ENCODE data around the gene NT5C2. TPM values are rescaled to one million over a fixed set of nuclear protein-coding genes. Genes with fewer than 3 reads are reported as not detected.
"Not testable (repeated sequence)": the region's sequence is repeated elsewhere in the genome, so short reads cannot be mapped to it uniquely, and the experiment has no call there.

The NT5C2 gene
- polyA plus RNA-seq, 5 donors = 95.8 to 184 (median 164) TPM

DNA sequence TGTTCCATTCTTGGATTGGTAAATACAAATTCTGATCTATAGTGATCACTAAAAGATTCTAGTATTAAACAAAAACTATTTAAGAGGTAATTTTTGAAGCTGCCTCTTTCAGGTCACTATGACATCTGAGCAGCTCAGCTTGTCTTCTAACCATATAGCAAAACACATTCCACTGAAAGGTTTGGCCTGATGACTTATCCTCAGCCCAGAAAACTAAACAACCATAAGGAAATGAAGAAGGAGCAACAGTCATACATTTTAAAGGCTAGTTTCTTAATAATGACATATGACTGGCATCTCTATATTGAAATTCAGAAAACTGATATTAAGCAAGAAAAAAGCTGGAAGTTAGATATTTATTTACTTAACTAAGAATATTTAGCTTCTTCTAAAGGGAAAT lies 24.6 kb downstream of the NT5C2 start:
- no peak for DNase-seq

DNA sequence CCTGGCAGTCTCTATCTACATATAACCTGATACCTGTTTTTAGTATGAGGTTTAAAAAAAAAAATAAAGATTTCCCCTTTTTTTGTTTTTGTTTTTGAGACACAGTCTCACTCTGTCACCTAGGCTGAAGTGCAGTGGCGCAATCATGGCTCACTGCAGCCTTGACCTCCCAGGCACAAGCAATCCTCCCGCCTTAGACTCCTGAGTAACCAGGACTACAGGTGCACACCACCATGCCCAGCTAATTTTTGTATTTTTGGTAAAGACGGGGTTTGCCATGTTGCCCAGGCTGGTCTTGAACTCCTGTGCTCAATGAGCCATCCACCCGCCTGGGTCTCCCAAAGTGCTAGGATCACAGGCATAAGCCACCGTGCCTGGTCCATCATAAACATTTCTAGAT lies 25.5 kb downstream of the NT5C2 start:
- not testable (repeated sequence) for DNase-seq

DNA sequence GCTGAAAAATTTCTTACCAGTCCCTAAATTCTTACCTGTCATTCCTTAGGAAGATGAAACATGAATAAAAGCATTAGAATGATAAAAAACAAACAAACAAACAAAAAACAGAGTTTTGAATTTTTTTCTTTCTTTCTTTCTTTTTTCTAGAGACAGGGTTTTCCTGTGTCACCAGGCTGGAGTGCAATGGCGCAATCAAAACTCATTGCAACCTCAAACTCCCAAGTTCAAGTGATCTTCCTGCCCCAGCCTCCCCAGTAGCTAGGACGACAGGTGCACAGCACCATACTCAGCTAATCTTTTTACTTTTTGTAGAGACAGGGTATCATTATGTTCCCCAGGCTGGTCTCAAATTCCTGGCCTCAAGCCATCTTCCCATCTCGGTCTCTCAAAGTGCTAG lies 26.5 kb downstream of the NT5C2 start:
- no peak for DNase-seq

DNA sequence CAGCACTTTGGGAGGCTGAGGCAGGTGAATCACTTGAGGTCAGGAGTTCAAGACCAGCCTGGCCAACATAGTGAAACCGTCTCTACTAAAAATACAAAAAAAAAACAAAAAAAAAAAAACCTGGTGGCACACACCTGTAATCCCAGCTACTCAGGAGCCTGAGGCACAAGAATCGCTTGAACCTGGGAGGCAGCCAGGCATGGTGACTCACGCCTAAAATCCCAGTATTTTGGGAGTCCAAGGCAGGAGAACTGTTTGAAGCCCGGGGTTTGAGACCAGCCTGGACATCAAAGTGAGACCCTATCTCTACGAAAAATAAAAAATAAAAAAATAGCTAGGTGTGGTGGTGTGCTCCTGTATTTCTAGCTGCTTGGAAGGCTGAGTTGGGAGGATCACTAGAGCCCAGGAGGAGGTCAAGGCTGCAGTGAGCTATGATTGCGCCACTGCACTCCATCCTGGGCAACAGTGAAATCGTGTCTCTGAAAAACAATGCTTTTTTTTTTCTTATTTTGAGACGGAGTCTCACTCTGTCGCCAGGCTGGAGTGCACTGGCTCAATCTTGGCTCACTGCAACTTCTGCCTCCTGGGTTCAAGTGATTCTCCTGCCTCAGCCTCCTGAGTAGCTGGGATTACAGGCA lies 29.2 kb downstream of the NT5C2 start:
- DNase-seq = not testable (repeated sequence)

DNA sequence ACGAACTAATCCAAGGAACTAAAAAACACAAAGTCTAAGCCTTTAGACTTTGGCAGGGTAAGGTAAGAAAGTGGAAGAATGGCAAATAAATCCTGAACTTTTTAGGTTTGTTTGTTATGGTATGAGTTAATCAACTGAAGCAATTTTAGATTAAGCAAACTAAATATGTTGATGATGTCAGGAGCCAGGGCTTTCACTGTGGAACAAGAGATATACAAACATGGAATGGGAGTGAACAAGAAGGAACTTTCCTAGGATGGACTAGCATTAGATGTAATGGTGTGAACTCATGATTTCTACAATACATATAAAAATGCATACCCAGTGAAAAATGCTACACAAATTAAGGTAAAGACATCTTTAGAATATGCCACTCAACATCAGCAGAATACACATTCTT lies 35.8 kb downstream of the NT5C2 start:
- no peak for DNase-seq

DNA sequence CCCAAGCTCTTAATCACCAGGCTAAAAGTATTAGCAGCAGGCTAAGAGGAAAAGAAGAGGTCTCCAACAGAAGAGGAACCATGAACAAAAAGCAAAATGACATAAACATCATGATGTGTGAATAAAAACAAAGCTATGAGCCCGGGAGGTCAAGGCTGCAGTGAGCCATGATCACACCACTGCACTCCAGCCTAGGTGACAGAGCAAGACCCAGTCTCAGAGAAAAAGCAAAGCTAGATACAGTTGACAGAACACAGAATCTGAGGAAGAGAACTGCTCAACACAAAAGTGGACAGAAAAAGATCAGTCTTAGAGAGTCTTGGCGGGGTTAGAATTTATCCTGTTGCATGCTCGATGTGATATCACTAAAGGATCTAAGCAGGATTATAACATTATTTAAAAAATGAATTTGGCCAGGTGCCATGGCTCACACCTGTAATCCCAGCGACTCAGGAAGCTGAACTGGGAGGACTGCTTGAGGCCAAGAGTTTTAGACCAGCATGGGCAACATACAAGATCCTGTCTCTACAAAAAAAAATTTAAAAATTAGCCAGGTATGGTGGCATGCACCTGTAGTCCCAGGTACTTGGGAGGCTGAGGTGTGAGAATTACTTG lies 37.5 kb downstream of the NT5C2 start:
- DNase-seq = no peak

DNA sequence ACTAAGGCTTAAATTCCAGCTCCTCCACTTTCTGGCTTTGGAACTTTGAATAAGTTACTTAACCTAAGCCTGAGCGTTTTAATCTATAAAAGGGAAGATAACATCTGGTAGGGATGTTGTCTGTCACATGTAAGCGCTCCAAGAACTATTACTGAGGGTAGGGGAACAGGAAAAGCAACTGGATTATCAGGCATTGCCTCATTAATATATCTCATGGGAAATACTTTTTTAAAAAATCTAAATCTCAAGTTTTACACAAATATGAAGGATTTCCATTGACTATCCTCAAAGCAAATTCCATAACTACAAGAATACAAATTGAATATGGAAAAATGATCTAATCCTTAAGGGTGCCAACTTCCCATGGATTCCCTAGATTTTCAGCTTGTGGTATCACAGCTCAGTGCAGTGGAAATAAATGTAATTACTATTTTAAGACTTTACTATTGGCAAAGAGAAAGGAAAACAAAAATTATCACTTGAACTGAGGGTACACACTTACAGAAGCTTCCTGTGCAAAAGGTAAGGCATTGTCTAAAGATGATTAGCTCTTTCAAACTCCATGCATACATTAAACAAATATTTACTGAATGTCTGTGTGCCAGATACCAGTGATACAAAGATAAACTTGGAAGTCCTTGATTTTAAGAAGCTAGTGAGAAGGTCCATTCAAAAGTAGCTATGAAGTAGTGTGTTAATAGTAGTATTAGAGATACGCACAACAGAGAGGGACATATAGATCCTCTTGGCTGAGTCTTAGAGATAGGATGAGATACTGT lies 38.4 kb downstream of the NT5C2 start:
- peak in 1 of 2 donors; percentile 32 for DNase-seq

DNA sequence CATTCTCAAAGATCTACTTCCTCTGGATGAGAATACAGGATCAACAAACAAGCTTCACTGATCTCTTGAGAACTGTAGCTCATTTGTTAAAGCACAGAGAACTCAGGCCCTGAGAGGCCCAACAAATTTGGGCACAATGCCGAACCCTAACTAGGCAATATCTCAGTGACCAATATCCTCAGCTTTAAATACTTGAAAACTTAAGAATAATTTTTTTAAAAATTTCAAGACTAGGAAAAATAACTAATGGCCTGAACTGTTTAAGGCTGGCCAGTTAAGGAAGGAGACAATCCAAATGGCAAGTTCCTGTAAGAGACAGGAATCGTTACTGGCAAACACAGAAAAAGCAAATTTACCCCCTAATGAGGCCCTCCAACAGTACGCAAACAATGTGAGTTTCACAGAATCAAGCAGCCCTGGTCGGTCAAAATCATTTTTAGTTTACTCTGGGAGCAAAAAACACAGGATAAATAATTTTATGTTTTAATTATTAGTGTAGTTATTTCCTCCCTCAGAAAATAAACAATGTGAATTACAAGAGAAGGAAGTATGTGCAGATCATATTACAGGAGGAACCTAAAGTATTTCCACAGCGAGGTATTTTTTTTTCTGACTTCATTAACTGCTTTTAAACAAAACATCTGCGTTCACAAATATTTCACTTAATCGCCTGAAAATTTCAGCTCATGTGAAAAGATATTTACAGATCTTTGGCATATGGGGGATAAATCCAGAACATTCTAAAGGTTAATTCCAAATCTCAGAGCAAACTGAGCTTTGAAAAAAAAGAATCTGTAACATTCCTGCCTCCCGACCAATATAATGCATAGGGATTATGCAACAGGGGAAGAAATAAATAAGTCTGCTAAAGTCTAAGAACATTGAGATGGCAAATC lies 39.5 kb downstream of the NT5C2 start:
- DNase-seq = peak; percentile 73

DNA sequence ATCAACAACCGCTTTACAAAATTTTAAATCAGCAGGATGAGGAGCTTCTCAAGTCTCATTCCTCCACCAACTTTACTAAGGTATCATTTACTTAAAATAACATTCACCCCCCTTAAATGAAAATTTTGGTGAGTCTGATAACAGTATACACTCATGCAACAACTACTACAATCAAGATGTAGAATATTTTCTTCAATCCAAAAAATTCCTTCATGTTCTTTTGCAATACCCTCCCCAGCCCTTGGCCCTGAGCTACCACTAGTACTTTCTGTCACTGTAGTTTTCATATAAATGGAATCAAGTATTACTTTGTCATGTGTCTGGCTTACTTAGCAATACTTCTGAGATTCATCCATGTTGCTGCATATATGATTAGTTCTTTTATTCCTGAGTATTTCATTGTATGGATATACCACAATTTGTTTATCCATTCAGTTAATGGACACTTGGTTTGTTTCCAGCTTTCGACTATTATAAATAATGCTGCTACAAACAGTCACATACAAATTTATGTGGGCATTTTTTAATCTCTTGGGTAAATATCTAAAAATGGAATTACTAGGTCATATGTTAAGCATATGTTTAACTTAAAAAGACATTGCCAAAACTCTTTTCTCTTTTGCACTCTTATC lies 43.0 kb downstream of the NT5C2 start:
- no peak for DNase-seq

DNA sequence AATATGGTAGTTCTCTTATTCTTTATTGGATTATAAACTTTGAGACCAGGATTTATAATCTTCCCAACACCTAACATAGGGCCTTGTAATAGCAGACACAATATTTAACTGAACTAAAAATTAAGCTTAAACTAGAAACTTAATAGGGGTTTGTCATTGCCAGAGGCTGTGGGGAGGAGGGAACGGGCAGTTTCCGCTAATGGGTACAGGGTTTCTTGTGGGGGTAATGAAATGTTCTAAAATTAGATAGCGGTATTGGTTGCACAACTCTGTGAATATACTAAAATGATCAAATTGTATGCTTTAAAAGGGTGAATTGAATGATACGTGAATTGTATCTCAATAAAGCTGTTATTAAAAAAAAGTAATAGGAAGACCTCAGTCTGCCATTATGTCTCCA lies 45.4 kb downstream of the NT5C2 start:
- no peak for DNase-seq

DNA sequence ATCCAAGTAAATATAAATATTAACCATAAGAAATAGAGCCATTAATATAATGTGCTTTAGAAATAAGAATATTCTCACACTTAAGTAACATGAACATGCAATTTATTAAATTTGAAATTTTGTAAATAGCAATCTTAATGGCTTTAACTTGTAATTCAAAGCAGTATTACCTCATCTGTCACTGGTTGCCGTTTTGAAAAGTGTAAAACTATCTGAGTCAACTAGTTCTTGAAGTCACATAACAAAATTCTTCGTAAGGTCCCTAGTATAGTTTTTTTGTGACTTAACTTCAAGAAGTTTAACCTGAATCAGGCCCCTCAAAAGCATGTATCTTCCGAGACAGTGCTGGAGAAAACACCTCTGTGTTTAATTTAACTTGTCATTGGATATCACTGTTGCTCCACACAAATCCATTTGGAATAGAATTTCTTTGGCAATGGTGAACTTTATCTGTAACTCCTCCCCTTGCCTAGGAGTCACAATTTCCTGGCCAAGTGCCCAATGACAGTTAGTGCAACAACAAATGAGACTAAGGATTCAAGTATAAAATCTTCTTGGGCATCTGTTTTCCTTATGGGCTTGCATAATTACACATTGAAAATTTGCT lies 47.1 kb downstream of the NT5C2 start:
- peak; percentile 71 to 80 for DNase-seq

DNA sequence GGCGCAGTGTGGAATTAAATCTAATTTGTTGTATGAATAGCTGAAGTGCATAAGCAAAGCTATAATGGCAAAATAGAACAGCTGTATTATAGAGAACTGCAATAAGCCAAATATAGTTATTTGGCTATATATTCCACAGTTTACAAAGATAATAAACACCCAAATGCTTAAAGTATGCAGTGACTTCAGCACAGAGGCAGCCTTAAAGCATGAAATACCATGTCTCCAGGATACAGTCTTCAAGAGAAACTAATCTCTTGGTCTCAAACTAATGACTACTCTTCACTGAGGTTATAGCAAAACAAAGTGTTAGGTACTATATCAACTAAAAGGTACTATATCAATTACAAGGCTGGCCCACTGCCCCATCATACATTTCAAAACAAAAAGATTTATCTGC lies 48.0 kb downstream of the NT5C2 start:
- no peak for DNase-seq

DNA sequence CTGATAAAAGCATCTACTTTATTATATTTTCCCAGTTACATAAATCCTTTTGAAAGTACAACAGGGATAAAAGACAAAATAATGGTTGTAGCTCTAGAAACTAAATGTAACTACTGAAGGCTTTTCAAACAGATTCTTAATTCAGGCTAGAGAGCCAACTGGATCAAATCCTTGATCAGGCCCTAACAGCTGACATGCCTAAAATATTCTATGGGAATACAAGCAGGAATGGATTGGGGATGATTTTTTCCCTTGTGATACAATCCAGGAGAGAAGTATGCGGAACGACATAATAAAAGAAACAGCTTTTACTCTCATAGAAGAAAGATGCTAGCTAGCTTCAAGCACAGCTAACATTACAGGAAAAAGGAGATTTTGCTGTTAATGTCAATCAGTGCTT lies 49.0 kb downstream of the NT5C2 start:
- DNase-seq = no peak

DNA sequence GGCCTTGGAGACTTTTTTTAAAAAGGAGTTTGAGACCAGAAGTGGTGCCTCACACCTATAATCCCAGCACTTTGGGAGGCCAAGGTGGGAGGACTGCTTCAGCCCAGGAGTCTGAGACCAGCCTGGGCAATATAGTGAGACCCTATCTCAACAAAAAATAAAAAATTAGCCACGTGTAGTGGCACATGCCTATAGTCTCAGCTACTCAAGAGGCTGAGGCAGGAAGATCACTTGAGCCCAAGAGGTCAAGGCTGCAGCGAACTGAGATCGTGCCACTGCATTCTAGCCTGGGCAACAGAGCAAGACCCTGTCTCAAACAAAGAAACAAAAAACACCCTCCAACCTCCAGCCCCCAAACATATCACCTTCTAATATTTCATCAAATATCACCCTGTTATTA lies 49.4 kb downstream of the NT5C2 start:
- not testable (repeated sequence) for DNase-seq

DNA sequence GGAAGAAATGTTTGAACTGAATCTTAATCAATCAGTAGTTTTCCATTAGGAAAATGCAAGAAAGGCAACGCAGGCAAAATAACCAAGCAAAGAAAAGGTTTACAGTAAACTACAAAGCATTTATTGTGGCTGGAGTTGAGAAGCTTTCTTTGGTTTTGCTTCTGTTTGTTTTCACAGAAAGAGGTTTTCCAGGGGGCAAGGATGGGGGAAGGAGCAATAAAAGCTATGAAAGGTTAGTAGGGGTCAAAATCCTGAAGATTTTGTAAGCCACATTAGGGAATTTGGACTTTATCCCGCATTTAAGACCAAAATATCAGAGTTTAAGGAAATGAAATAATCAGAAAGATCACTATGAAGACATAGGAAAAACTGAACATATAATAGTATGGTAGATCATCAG lies 51.1 kb downstream of the NT5C2 start:
- DNase-seq = no peak

DNA sequence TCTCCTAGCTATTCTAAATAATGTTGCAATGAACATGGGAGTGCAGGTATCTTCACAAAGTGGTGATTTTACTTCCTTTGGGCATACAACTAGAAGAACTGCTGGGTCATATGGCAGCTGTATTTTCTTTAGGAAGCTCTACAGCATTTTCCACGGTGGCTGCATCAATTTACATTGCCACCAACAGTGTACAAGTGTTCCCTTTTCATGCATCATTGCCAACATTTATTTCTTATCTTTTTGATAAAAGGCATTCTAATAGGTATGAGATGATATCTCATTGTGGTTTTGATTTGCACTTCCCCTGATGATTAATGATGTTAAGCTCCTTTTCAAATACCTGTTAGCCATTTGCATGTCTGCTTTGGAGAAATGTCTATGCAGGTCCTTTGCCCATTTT lies 52.6 kb downstream of the NT5C2 start:
- DNase-seq = no peak

DNA sequence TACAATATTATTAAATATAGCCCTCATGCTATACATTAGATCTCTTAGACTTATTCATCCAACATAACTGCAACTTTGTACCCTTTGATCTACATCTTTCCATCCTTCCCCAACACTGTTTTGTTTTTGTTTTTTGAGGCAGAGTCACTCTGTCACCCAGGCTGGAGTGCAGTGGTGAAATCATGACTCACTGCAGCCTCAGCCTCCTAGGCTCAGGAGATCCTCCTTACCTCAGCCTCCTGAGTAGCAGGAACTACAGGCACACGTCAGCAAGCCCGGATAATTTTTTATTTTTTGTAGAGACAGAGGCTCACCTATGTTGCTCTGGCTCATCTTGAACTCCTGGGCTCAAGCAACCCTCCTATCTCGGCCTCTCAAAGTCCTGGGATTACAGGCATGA lies 53.3 kb downstream of the NT5C2 start:
- no peak for DNase-seq

DNA sequence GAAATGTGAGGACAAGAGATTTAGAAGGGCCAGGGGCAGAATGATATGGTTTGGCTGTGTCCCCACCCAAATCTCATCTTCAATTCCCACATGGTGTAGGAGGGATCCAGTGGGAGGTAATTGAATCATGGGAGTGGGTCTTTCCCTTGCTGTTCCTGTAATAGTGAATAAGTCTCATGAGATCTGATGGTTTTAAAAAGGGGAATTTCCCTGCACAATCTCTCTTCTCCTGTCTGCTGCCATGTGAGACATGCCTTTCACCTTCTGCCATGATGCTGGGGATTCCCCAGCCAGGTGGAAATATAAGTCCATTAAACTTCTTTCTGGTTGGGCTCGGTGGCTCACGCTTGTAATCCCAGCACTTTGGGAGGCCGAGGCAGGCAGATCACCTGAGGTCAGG lies 57.9 kb downstream of the NT5C2 start:
- not testable (repeated sequence) for DNase-seq

DNA sequence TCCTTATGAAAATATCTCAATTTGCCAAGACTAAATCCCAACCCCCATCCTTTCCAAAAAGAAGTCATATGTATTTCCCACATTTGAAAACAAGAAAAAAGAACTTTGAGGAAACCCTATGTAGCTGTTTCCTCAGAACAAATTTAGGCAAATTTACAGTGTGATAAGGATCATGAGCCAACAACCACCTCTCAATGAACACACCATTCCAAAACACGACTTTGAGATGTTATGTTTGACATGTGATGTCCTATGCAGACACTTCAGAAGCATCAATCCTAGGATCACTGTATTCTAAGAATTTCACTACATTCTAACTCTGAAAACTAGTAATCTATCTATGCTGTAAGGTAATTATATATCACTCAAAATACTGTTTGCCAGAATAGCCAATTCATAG lies 62.2 kb downstream of the NT5C2 start:
- DNase-seq = no peak

DNA sequence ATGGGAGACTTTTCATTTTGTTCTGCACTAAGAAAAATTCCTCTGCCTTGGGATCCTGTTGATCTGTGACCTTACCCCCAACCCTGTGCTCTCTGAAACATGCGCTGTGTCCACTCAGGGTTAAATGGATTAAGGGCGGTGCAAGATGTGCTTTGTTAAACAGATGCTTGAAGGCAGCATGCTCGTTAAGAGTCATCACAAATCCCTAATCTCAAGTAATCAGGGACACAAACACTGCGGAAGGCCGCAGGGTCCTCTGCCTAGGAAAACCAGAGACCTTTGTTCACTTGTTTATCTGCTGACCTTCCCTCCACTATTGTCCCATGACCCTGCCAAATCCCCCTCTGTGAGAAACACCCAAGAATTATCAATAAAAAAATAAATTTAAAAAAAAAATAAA lies 62.9 kb downstream of the NT5C2 start:
- not testable (repeated sequence) for DNase-seq

DNA sequence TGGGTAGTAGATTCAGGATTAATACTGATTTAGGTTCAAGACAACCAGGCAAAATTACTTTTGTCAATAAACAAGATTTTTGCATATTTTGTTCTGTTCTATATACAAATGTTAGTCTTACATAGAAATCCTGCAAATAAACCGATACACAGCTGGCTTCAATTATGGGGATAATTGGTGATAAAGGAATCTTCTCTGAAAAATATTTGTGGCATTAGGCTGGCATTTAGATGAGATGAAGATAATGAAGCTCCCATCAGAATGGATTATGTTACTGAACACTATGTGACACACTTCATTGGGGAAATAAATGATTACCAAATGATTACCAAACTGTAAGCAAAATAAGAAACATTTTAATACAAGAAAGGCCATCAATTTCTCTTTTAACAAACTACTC lies 65.8 kb downstream of the NT5C2 start:
- DNase-seq = no peak

Data from right lung (tissue), 5 donors.